Neural cell (in vitro differentiated cells): Measurements from ENCODE around the gene CDK11B. TPM values are rescaled to one million over a fixed set of nuclear protein-coding genes. Genes with fewer than 3 reads are reported as not detected.

Experiments used
- H2AFZ ChIP-seq: fragments of 200-600, 300-800 bp; sonication (generic), shearing (Covaris generic); 2 replicates; pipeline ENCODE4 v1.6.0; 2014; ENCODE audit warnings: low read depth, mild to moderate bottlenecking, antibody characterized with exemption, low read length, moderate library complexity
- H3F3A ChIP-seq: fragments of 200-600 bp; shearing (Covaris generic); 2 replicates; pipeline ENCODE4 v1.6.1; 2016; ENCODE audit warnings: mild to moderate bottlenecking, moderate library complexity, mixed read lengths, antibody characterized with exemption, low read length; ENCODE audit not compliant: insufficient read depth, poor library complexity, severe bottlenecking
- H3K27ac ChIP-seq: fragments of 200-600, 300-800 bp; sonication (generic), shearing (Covaris generic); 2 replicates; pipeline ENCODE4 v1.5.1; 2014; ENCODE audit warnings: mild to moderate bottlenecking, low read length, moderate library complexity
- H3K27me3 ChIP-seq: fragments of 300-800, 200-600 bp; sonication (generic), shearing (Covaris generic); 2 replicates; pipeline ENCODE4 v1.6.0; 2014; ENCODE audit warnings: mild to moderate bottlenecking, low read depth, low read length, moderate library complexity; ENCODE audit not compliant: insufficient read depth
- H3K36me3 ChIP-seq: fragments of 300-800, 200-600 bp; sonication (generic), shearing (Covaris generic); 2 replicates; pipeline ENCODE4 v1.5.1; 2014; ENCODE audit warnings: mild to moderate bottlenecking, antibody characterized with exemption, low read length, moderate library complexity; ENCODE audit not compliant: insufficient read depth
- H3K4me2 ChIP-seq: fragments of 300-800, 200-600 bp; sonication (generic), shearing (Covaris generic); 2 replicates; pipeline ENCODE4 v1.6.0; 2014; ENCODE audit warnings: mild to moderate bottlenecking, low read length
- H3K4me3 ChIP-seq: fragments of 300-800, 200-600 bp; sonication (generic), shearing (Covaris generic); 2 replicates; pipeline ENCODE4 v1.5.1; 2014; ENCODE audit warnings: mild to moderate bottlenecking, low read length, moderate library complexity
- H3K79me2 ChIP-seq: fragments of 200-600 bp; shearing (Covaris generic); replicated peaks from 2 replicates; pipeline ENCODE4 v1.6.0; 2014; ENCODE audit warnings: mild to moderate bottlenecking, low read length, moderate library complexity; ENCODE audit not compliant: insufficient read depth
- H3K9ac ChIP-seq: fragments of 300-800, 200-600 bp; sonication (generic), shearing (Covaris generic); 2 replicates; pipeline ENCODE4 v1.6.1; 2016; ENCODE audit warnings: mild to moderate bottlenecking, low read length, mixed read lengths
- H3K9me2 ChIP-seq: fragments of 200-600 bp; shearing (Covaris generic); 2 replicates; pipeline ENCODE4 v1.6.1; 2016; ENCODE audit warnings: mild to moderate bottlenecking, low read length, mixed read lengths; ENCODE audit not compliant: insufficient read depth
- H3K9me3 ChIP-seq: fragments of 200-600, 300-800 bp; sonication (generic), shearing (Covaris generic); 2 replicates; pipeline ENCODE4 v1.6.1; 2016; ENCODE audit warnings: mild to moderate bottlenecking, mixed run types, low read length, moderate library complexity, mixed read lengths
- H4K20me1 ChIP-seq: fragments of 200-600 bp; shearing (Covaris generic); 2 replicates; pipeline ENCODE4 v1.6.1; 2016; ENCODE audit warnings: mild to moderate bottlenecking, mixed run types; ENCODE audit not compliant: insufficient read depth
- CTCF ChIP-seq: fragments of 450-650 bp; IDR thresholded peaks from 2 replicates; pipeline ENCODE4 v1.5.1; 2014; ENCODE audit warnings: antibody characterized with exemption, mild to moderate bottlenecking, moderate library complexity; ENCODE audit not compliant: poor library complexity, severe bottlenecking
- EP300 ChIP-seq: fragments of 450-650 bp; conservative IDR thresholded peaks from 2 replicates; pipeline ENCODE4 v1.6.1; 2014; ENCODE audit warnings: antibody characterized with exemption, mild to moderate bottlenecking, moderate library complexity; ENCODE audit not compliant: poor library complexity, severe bottlenecking
- EZH2 ChIP-seq: fragments of 200-600, 300-800 bp; shearing (Covaris generic), sonication (generic); IDR thresholded peaks from 2 replicates; pipeline ENCODE4 v1.6.1; 2014; ENCODE audit warnings: antibody characterized with exemption, low read length, borderline replicate concordance, mild to moderate bottlenecking; ENCODE audit not compliant: insufficient read depth, poor library complexity, severe bottlenecking
- MXI1 ChIP-seq: fragments of 450-650 bp; conservative IDR thresholded peaks from 2 replicates; pipeline ENCODE4 v1.6.1; 2014; ENCODE audit warnings: antibody characterized with exemption, mild to moderate bottlenecking; ENCODE audit not compliant: poor library complexity, severe bottlenecking
- POLR2AphosphoS5 ChIP-seq: IDR thresholded peaks from 2 replicates; pipeline ENCODE4 v1.6.1; 2012
- RAD21 ChIP-seq: fragments of 450-650 bp; conservative IDR thresholded peaks from 2 replicates; pipeline ENCODE4 v1.6.1; 2014; ENCODE audit warnings: antibody characterized with exemption, mild to moderate bottlenecking, moderate library complexity
- REST ChIP-seq: IDR thresholded peaks from 2 replicates; pipeline ENCODE4 v1.6.1; 2012; ENCODE audit warnings: borderline replicate concordance
- SMC3 ChIP-seq: fragments of 450-650 bp; conservative IDR thresholded peaks from 2 replicates; pipeline ENCODE4 v1.6.1; 2014; ENCODE audit warnings: antibody characterized with exemption, mild to moderate bottlenecking, moderate library complexity; ENCODE audit not compliant: poor library complexity
- TAF1 ChIP-seq: IDR thresholded peaks from 2 replicates; pipeline ENCODE4 v1.6.1; 2012; ENCODE audit warnings: low read depth
- polyA plus RNA-seq: library from polyadenylated mRNA; depleted of rRNA; stranded (reverse); fragments of >200 nt; gene quantifications from 2 replicates; pipeline ENCODE4 v1.2.3, GENCODE V29; 2014

Gene CDK11B
- polyA plus RNA-seq, 1 donor from 2014 or later: 9.6 TPM

- Histone ChIP-seq H3K4me2 (no peak overlapping the region), H3K79me2 (no peaks in the 10 kb centered on the region), H3K9me3 (no peaks in the 10 kb centered on the region), H4K20me1 (no peaks in the 10 kb centered on the region), H3F3A (no peaks in the 10 kb centered on the region), H3K9ac (no peak overlapping the region), H2AFZ (no peak overlapping the region), H3K27me3 (peaks cover 6% of the 10 kb centered on the region), H3K4me3 (no peak overlapping the region), H3K27ac (no peak overlapping the region), H3K9me2 (no peaks in the 10 kb centered on the region), H3K36me3 (no peaks in the 10 kb centered on the region)
- TF ChIP-seq SMC3: no peak
- no peak for TF ChIP-seq EP300
- TF ChIP-seq MXI1: no peak
- no peak for TF ChIP-seq REST
- no peak for TF ChIP-seq EZH2
- TF ChIP-seq CTCF: no peak
- TF ChIP-seq RAD21: no peak
- TF ChIP-seq TAF1: no peak
- no peak for TF ChIP-seq POLR2AphosphoS5
These were observed 53.7 kb downstream of the CDK11B start for GRCh38 chr1:1605034-1605591.

- Histone ChIP-seq H3F3A (no peaks in the 10 kb centered on the region), H3K9ac (no peak overlapping the region)
These were observed 54.3 kb downstream of the CDK11B start for GRCh38 chr1:1604374-1605033.

More at GRCh38 chr1:1604374-1605033, 54.3 kb downstream of the CDK11B start:
- H2AFZ ChIP-seq: no peak overlapping the region
- no peak overlapping the region for H3K4me2 ChIP-seq
- no peaks in the 10 kb centered on the region for H3K79me2 ChIP-seq
- H3K27me3 ChIP-seq: peaks cover 6% of the 10 kb centered on the region
- H4K20me1 ChIP-seq: no peaks in the 10 kb centered on the region
- H3K9me2 ChIP-seq: no peaks in the 10 kb centered on the region
- no peak for TF ChIP-seq EZH2
- no peak for TF ChIP-seq REST
- no peak for TF ChIP-seq RAD21
- TF ChIP-seq POLR2AphosphoS5: no peak
- TF ChIP-seq TAF1: no peak
- no peak for TF ChIP-seq SMC3
- TF ChIP-seq MXI1: no peak
- H3K27ac ChIP-seq: no peak overlapping the region
- H3K4me3 ChIP-seq: no peak overlapping the region
- no peaks in the 10 kb centered on the region for H3K9me3 ChIP-seq
- H3K36me3 ChIP-seq: no peaks in the 10 kb centered on the region
